ENCODE measurements around the gene NKX1-1.

Gene NKX1-1

DNA sequence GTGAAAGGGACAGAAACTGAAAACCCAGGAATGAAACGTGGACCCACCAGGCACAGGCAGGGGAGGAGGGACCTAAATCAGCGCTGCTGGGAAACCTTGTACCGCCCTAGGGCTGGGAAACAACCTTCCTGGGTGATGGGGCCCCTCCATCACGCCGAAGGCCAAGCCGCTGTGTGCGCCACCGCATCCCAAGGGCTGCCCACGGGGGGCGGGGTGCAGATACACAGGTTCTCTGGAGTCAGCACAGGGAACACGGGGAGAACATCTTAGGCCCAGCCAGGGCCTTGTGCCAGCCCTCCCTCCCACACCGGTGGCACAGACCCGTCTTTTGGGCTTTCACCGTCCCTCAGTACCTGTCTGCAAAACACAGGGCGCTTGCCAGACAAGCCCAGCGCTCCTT is 46.3 kb downstream of the NKX1-1 start:
- no peak for DNase-seq (ENCODE audit: low read depth)

DNA sequence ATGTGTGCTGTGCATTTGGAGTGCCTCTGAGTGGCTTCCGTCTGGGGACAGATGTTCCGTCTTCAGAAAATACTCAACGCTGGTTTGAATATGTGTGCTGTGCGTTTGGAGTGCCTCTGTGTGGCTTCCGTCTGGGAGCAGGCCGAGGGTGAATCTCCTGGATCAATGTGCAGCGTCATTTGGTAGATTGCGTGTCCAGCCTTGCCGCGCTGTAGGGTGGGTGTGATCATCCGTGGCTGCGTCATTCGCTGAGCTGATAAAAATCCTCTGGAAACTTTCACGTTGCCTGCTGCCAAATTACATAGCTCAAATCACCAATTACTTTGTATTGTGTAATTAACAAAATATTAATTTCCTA is 47.1 kb downstream of the NKX1-1 start:
- no peak for DNase-seq (ENCODE audit: low read depth)

DNA sequence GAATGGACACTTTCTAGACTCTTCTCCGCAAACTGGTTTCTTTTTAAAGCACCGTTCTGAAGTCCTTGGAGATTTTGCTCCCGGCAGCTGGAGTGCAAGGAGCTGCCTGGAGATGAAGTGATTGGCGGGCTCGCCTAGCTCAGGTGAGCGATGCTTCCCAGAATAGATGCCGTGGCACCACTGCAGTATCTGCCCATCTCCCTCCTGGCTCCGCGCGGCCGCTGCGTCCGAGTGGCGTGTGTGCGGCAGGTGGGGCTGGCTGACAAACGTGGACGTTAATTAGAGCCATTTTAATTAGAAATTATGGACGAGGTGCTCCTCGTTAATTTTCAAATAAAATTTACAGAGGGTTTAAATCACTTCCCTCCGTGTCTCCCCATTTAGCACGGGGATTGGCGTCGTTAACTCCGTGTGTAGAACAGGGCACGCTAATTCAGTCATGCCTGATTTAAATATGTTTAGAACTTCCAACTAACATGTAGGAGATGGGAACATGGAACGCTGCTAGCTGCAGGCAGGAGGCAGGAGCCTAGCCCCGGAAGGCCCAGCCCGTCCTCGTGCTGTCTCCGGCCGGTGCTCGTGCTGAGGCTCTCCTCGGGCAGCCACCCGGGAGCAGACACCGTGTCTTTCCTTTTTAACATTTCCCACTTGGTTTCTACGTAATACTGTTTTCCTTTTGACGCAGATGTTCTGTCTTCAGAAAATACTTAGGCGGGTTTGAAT is 47.7 kb downstream of the NKX1-1 start:
- DNase-seq (ENCODE audit: low read depth), result no peak

DNA sequence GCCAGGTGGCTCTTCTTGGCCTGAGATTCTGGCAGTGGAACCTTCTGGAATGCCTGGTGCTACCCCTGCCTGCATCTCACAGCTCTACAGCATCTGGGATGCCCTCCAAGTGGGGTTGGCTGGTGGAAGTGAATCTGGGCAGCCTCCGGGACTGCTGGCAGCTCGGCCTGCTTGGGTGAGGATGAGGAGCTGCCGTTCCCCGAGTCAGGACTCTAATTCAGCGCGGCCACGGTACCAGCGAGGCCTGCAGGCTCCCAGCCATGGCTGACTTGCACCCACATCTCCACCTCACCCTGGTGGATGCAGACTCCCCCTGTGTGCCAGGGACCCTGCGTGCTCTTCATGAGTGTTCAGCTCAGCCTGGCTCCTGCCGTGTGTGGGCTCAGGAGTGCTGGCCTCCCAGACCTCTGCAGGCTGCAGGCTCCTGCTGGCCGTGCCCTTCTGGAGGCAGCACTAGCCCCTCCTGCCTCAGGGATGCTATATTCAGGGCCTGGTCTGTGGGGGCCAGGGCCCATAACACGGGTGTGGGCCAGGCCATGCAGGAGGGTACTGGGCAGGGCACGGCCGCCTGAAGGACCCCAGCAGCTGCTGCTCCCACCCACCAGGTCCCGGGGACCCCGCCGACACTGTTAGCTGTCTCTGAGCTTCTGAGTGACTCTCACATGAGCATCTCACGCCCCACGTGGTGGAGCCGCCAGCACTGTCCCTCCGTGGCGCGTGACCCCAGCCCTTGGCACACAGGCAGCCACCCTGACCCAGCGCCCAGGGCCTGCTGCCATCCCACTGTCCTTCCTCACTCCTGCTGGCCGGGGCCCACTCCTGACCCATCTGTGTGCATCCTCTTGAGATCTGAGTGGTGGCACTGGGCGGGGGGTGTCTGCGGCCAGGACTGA is 48.6 kb downstream of the NKX1-1 start:
- DNase-seq (ENCODE audit: low read depth), result no peak

DNA sequence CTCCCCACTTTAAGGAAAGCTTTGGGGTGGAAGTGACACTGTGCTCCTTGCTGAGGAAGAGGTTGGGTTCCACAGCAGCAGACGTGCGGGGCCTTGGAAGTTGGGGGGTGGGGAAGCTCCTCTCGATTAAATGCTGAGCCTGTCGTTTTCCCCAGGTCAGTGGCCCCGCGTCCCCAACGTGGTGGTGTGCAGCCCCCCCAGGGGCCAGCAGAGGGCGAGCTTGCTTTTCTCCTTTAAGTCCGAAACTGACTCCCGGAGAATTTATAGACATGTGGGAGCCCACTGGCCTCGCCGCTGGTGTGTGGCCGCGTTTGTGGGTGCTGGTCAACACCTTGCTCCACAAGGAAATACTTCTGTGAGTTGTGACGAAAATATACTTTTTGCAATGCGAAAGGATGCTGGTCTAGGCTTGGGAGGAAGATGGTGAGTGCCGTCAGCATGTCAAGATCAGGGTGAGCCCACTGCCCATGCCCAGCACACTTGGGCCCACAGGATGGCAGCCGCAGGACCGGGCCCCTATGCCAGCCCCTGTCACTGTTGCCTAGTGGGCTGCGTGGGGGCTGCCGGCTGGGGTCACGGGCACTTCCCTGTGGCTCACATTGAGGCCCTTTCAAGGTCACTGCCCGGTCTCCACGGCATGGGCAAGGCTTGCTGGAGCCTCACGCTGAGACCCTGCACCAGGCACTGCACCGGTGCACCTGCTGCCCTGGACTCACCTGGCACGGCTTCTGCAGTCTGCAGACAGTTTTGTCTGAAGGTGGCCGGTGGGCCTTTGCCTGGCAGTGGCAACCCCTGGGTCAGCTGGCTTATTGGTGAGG is 49.9 kb downstream of the NKX1-1 start:
- no peak for DNase-seq (ENCODE audit: low read depth)

DNA sequence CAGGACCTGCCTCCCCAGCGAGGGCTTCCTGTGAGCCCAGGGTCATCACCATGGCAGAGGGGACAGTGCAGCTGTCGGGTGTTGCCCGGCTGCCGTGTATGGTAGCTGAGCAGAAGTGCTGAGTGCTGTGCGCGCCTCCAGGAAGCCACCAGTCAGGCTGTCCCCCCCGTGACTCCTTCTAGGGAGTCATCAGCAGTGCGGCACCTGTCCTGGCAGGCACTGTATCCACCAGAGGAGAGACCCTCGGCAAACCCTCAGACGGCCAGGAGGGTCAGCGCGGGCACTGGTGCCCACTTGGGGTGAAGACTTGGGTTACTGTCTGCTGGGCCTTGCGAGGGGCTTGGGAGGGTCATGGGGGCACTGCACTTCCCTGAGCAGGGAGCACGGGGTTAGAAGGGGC is 50.9 kb downstream of the NKX1-1 start:
- DNase-seq (ENCODE audit: low read depth), result no peak

DNA sequence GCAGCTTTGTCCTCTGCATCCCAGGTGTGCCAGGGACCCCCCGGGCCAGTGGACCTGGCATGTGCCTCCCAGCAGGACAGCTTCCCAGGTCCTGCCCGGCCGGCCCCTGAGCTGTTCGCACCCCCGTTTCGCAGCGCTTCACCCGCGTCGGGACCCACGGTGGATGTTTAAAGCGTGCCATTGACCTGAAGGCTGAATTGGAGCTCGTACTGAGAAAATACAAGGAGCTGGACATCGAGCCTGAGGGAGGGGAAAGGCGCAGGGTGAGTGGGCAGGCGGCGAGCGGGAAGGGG is 51.3 kb downstream of the NKX1-1 start:
- DNase-seq (ENCODE audit: low read depth), result no peak

DNA sequence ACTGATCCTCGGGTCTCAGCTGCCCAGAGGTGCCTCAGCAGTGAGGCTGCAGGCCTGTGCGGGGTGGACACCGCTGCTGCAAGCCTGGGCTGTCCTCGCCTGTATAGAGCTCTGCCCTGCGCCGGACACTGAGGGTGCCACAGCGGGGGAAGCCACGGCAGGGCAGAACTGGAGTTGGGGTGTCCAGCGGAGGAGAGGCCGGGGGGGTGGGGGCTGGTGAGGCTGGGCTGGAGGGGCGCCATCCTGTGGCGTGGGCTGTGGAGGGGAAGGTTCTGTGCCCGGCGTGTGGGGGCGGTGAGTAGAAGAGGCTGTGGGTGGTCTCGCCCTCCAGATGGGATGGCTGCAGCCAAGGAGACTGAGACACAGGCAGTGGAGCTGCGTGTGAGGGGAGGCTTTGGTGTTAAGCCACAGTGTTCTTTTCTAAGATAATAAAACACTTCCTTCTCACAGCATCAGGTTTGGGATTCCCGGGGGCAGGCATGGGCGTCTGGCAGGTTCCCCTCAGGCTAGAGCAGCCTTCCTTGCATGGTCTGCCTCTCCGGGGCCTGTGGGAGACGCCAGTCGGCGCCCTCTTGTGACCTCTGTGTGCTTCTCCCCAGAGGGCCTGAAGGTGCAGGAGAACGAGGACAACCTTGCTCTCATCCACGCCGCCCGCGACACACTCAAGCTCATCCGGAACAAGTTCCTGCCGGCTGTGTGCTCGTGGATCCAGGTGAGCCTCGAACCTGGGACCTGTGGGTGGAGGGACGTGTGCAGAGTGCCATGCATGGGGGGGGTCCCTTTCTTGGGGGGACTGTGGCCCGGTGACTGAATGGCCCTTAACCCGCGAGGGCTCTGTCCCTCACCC is 51.9 kb downstream of the NKX1-1 start:
- DNase-seq (ENCODE audit: low read depth), result no peak

DNA sequence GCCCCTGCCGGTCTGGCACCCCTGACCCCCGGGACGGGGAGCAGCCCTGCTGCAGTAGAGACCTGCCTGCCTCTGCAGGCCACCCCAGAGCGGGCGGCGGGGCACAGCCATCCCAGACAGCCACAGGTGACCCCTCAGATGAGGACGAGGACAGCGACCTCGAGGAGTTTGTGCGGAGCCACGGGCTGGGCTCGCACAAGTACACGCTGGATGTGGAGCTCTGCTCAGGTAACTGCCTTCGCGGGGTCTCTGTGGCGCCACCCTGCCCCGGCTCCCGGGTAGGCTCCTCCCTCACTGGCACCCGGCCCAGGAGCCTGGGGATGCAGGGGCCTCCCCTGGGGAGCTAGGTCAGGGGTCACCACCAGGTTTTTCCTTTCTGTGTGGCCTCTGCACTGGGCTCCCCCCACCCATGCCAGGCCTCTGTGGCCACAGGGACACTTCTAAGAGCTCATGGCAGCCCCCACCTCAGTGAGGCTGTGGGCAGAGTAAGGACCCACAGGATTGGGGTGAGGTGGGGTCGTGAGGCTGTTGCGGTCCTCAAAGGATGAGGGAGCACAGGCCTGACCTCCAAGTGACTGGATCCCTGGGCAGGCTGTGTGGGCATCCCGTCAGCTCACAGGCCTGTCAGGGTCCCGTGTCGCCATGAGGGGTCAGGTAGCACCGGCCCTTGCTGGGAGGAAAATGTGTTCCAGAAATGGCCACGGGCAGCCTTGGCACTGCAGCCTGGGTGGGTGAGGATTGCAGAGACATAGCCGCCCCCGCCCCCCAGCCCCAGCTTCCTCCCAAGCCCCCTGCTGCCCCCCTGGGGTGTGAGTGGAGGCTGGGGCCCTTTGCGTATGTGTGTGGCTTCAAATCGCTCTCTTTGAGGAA is 52.8 kb downstream of the NKX1-1 start:
- DNase-seq (ENCODE audit: low read depth), result no peak

All from HS-27A (cell line).